Inflammatory macrophage treated with lipopolysaccharide for 4 hours (primary cell): ENCODE data around the gene MX2.
"Not testable (repeated sequence)": the region's sequence is repeated elsewhere in the genome, so short reads cannot be mapped to it uniquely, and the experiment has no call there.

Experiments
- DNase-seq: peaks from one replicate; pipeline ENCODE4 v3.0.0-alpha.2; 2020

Gene MX2

DNA sequence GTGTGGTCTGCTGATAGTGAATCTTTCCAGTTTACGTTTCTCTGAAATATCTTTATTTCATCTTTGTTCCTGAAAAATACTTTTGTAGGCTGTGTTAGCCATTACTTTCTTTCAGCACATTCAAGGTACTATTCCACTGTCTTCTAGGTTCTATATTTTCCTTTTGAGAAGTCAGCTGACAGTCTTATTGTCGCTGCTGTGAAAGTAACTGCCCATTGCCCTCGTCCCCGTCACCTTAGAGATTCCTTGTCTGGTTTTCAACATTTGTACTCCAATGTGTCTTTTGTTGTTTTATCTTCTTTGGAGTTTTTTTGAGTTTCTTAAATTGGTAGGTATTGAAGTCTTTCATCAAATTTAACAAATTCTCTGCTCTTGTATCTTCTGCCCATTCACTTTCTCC lies 19.8 kb upstream of the MX2 start:
- DNase-seq, result no peak

GRCh38 chr21:41344146-41344545 lies 17.7 kb upstream of the MX2 start:
- DNase-seq, result no peak

DNA sequence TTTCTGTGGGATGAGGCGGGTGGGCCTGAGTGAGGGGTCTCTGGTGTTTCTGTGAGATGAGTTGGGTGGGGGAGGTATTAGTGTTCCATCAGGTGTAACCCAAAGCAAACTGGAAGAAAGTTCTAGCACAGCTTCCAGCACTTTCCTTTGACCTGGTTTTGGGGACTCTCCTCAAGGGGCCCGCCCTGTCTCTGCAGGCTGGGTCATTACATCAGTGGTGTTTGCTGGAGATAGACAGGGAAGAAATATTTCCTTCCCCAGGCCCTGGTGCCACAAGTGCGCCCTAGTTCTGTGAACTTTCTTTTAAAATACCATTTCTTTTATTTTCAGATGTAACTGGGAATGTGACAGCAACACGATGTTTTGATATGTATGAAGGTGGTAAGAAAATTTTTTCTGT lies 16.5 kb upstream of the MX2 start:
- no peak for DNase-seq

GRCh38 chr21:41345934-41346685 lies 15.7 kb upstream of the MX2 start:
- DNase-seq, result no peak

DNA sequence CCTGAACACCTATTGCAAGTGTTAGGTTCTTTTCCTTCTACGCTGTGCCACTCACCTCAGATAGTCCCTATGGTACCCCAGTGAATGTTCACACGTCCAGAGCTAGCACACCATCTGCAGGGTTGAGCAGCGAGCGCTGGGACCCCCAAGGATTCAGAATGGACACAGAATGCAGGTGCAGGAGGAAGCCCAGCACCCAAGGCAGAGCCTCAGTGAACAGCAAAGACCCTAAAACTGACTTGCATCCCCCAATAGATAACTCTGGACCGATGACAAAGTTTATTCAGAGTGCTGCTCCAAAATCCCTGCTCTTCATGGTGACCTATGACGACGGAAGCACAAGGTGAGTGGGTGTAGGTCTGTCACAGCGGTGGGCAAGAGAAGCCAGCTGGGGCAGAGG lies 15.1 kb upstream of the MX2 start:
- DNase-seq, result no peak

DNA sequence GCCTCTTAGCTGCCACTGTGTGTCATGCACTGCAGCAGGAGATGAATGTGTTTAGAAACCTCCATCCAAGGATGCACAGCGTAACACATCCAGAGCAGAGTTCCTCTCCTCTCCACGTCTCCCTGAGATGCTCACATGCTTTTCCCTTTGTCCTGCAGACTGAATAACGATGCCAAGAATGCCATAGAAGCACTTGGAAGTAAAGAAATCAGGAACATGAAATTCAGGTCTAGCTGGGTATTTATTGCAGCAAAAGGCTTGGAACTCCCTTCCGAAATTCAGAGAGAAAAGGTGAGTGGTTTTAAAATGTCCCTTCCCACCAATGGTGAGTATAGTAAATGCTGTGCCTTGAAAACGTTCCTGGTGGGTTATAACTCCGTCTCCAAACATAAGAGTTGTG lies 13.4 kb upstream of the MX2 start:
- no peak for DNase-seq

GRCh38 chr21:41349126-41349525 lies 12.7 kb upstream of the MX2 start:
- no peak for DNase-seq

DNA sequence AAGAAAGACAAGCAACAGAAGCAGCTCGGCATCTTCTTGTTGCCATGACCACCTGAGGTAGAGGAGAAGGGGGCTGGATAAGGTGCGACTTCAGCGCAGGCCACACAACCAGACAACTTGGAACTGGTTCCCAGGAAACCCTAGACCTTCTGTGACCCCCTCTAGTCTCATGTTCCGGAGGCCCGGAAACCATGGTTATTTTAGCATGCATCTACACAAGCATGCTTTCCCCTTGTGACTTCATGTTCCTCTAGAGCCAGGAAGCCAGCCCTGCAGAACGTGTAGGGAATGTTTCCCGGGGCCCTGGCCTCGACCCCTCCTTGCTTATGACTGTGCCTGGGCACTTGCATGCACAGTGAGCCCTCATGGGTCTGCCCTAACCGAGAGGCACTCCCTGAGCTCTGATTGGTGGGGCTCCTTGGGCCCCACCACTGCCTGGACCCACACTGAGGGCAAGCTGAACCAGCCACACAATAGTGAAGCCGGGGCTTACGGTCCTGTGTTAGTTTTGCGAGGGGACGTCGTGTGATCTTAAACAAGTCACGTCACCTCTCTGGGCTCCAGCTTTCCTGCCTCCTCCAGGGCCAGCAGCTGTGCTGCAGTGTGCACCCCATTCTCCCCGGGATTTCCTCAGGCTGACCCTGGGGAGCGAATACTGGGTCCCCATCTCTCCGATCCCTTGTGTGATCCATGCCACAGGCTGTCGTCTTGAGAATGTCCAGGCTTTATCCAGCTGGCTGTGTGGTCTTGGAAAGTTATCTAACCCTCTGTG lies 12.0 kb upstream of the MX2 start:
- no peak for DNase-seq

DNA sequence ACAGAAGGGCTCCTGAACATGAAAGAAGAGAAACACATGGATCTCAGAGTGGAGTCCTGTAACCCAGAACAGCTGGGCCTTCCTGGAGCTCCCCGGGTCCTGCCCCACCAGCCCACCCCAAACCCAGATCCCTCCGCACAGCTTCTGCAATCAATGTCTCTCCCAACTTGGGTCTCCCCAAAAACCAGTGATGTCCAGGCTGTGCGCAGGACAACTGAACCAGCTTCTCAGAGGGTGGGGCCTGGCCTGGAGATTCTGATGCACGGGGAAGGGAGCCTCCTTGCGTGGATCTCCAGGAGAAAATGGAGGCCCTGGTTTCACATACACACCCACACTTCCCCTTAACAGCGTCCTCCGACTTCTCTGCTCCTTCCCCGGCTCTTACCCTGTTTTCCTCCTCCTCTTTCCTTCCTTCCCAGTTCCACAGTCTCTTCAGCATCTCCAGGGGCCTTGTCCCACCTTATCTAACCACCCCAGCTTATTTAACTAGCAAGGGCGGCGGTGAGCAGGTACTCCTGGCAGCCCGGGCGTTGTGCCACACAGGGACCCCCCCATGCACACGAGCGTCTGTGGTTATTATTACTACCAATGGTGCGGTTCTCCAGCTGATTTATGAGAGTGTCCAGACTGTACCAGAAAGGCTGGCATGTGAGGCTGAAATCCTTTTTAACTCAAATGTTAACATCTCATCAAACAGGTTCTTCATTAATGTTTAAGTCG lies 11.2 kb upstream of the MX2 start:
- no peak for DNase-seq

- DNase-seq, result no peak
These were observed 4.3 kb upstream of the MX2 start for GRCh38 chr21:41357546-41357945.

GRCh38 chr21:41358193-41359166 lies 3.3 kb upstream of the MX2 start:
- DNase-seq, result no peak

- DNase-seq, result no peak
These were observed 2.5 kb upstream of the MX2 start for GRCh38 chr21:41359286-41359685.

GRCh38 chr21:41359754-41360071 lies 2.1 kb upstream of the MX2 start:
- DNase-seq, result not testable (repeated sequence)

DNA sequence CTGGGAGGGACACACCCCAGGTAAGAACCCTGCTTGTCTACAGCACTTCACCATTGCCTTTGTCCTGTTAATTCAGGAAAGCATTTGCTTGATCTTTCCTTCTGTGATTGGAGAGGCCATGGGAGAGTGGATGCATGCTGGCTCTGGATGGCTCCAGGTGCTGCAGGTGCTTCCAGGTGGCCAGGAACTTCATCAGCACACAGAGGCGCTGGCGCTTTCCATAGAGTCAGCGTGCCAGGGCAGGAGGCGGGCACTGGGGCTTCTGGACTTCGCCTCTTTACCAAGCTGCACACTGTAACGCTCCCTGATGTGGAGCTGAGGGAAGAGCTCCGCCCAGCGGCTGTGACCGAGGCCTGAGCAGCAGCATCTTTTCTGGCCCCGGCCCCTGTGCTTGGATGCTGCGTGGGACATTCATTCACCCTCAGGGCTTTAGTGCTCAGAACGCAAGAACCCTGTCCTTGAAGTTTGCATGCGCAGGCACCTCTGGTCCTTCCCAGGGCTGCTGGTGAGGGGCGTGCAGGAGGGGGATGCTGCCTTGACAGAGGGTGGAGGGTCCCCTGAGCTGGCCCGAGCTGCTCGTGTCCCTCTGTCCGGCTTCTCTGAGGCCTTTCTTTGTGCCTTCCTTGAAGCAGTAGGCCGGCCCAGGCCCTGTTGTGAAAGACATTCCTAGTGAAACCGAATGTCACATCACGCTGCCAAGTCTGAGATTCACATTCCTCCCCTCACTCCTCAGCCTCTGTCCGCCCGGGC lies 1.6 kb upstream of the MX2 start:
- DNase-seq, result peak; percentile 44

DNA sequence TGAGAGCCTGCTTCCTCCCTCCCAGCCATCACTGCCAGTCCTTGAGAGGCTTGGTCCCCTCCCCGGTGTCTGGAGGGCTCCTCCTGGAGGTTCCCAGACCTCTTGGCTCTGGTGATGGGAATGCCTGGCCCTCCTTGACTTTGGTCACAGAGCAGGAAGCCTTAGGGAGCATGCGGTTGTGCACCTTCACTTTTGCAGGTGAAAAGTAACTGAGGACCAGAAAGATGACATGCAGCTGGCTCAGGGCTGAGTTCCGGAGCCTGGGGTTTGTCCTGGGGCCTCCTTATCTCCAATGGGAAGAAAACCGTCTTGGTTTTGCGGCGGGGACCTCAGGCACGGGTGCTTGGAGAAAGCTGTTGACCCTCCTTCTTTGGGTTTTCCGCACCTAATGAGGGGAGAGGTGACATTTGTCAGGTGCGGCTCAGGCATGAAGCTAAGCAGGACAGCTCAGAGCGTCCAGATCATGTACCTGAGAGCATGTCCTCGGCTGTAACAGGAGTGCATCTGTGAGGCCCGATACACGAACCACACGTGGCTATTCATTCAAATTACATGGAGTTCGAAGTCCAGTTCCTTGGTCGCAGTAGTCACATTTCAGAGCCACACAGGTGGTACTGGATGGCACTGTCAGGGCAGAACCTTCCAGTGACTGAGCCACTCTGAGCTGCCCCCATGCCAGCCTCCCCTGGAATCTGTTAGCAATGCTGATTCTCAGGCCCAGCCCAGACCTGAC lies 608 bp upstream of the MX2 start:
- DNase-seq, result no peak

- no peak for DNase-seq
These were observed 960 bp downstream of the MX2 start for GRCh38 chr21:41362605-41363369.

GRCh38 chr21:41363370-41364270 lies 1.8 kb downstream of the MX2 start:
- DNase-seq, result no peak

- DNase-seq, result no peak
These were observed 2.5 kb downstream of the MX2 start for GRCh38 chr21:41364308-41364707.

- no peak for DNase-seq
These were observed 3.7 kb downstream of the MX2 start for GRCh38 chr21:41365377-41366107.
